Common myeloid progenitor, CD34-positive (primary cell): ENCODE results near the gene LRRC42.

Experiments used
- CTCF ChIA-PET: fragments of 350-600 bp; sonication (Branson Sonifier 250); formaldehyde crosslinking; loops from one replicate; lab custom pipeline; 2021; ENCODE audit warnings: antibody characterized with exemption; lab: Charles Lee
- POLR2A ChIA-PET: fragments of 350-600 bp; sonication (Branson Sonifier 250); formaldehyde crosslinking; loops from one replicate; lab custom pipeline; 2021; ENCODE audit warnings: antibody characterized with exemption; lab: Charles Lee
- DNase-seq, 3 donors: peaks; one replicate each; pipeline versions ENCODE4 v3.0.0 to v3.0.0-alpha.2; 2013
- H3K27ac ChIP-seq, 2 experiments: 1 replicate in 1 of 2; 2 replicates in 1 of 2; pipeline ENCODE4 v1.7.0; 2013; ENCODE audit warnings: inconsistent platforms in 2 of 2, low read length in 2 of 2, mild to moderate bottlenecking in 2 of 2, low read depth in 1 of 2, moderate library complexity in 1 of 2; ENCODE audit not compliant: severe bottlenecking in 2 of 2, insufficient read depth in 1 of 2, poor library complexity in 1 of 2
- H3K27me3 ChIP-seq, 5 experiments: replicated peaks in 2 of 5; 1 replicate in 3 of 5; 2 replicates in 2 of 5; pipeline versions ENCODE4 v1.6.1 to v1.7.0; 2013; ENCODE audit warnings: low read length in 4 of 5, mild to moderate bottlenecking in 2 of 5, moderate library complexity in 2 of 5, inconsistent platforms in 1 of 5; ENCODE audit not compliant: insufficient read depth in 5 of 5, control insufficient read depth in 4 of 5
- H3K36me3 ChIP-seq, 4 experiments: 1 replicate in 2 of 4; 2 replicates in 2 of 4; pipeline versions ENCODE4 v1.6.1 to v1.7.0; 2013; ENCODE audit warnings: low read length in 3 of 4, control low read depth in 1 of 4, mild to moderate bottlenecking in 1 of 4; ENCODE audit not compliant: control insufficient read depth in 4 of 4, insufficient read depth in 4 of 4
- H3K4me1 ChIP-seq, 4 experiments: 1 replicate in 3 of 4; 2 replicates in 1 of 4; pipeline versions ENCODE4 v1.6.1 to v1.7.1; 2013; ENCODE audit warnings: low read length in 3 of 4, mild to moderate bottlenecking in 3 of 4, control low read depth in 1 of 4, inconsistent platforms in 1 of 4, moderate library complexity in 1 of 4; ENCODE audit not compliant: control insufficient read depth in 4 of 4, insufficient read depth in 4 of 4; ENCODE audit errors: control extremely low read depth in 1 of 4
- H3K4me3 ChIP-seq, 7 experiments: 1 replicate in 4 of 7; 2 replicates in 3 of 7; pipeline versions ENCODE4 v1.5.1 to v1.7.0; 2013; ENCODE audit warnings: mild to moderate bottlenecking in 7 of 7, low read length in 6 of 7, moderate library complexity in 6 of 7, inconsistent platforms in 2 of 7, low read depth in 2 of 7, control low read depth in 1 of 7; ENCODE audit not compliant: insufficient read depth in 4 of 7, control insufficient read depth in 1 of 7; ENCODE audit errors: extremely low read depth in 1 of 7
- H3K9me3 ChIP-seq, 5 experiments: 1 replicate in 4 of 5; 2 replicates in 1 of 5; pipeline versions ENCODE4 v1.6.1 to v1.7.1; 2013; ENCODE audit warnings: low read length in 4 of 5, mild to moderate bottlenecking in 2 of 5, inconsistent platforms in 1 of 5, low read depth in 1 of 5, moderate library complexity in 1 of 5; ENCODE audit not compliant: control insufficient read depth in 4 of 5, insufficient read depth in 2 of 5; ENCODE audit errors: control extremely low read depth in 1 of 5
- WGBS: methylation state at CpG from one replicate; pipeline ENCODE4 v1.1.5; 2013; ENCODE audit not compliant: insufficient coverage; 5-methylcytosine and 5-hydroxymethylcytosine counted together

LRRC42 gene

DNA sequence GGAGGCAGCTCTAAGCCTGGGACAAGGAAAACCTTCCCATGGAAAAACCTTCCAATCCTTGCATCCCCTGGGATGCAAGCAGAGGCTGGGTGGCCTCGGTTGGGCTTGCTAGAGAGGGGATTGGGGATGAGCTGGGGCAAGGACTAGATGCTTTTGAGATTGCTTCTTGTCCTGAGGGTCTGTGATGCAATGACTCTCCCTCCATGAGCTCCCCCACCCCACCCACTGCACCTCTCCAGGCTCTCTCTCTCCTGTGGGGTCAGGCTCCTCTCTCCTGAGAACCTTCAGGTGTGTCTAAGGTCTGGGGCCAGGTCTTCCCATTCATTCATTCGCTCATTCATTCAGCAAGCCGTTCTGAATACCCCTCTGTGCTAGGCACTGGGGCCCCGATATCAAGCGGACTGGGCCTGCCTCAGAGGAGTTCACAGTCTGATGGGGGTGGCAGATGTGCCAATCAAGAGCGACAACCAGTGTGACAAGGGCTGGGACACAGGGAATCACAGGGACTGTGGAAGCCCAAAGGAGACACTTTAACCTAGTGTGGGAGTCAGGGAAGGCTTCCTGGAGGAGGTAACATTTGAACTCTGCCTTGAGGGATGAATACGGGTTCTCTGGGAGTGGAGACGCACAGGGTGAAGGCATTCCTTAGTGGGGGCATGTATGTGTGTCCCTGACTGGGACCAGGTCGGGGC, 65.3 kb downstream of the LRRC42 start:
- DNase-seq: no peak
- H3K4me1 ChIP-seq: no peaks in the 10 kb centered on the region
- H3K27me3 ChIP-seq: no peaks in the 10 kb centered on the region
- H3K36me3 ChIP-seq: no peaks in the 10 kb centered on the region
- no peak overlapping the region for H3K4me3 ChIP-seq
- H3K27ac ChIP-seq: no peak overlapping the region
- 97% methylated on average over 8 of the region's 9 CpGs for WGBS
- CTCF ChIA-PET: no interaction called here
- POLR2A ChIA-PET: no interaction called here
- H3K9me3 ChIP-seq: no peaks in the 10 kb centered on the region

GRCh38 chr1:54012008-54012325, 65.8 kb downstream of the LRRC42 start:
- WGBS: 95% methylated on average over 9 of the region's 9 CpGs
- H3K27ac ChIP-seq: no peak overlapping the region
- no peaks in the 10 kb centered on the region for H3K36me3 ChIP-seq
- H3K4me3 ChIP-seq: no peak overlapping the region
- DNase-seq: no peak
- CTCF ChIA-PET: no interaction called here
- no peaks in the 10 kb centered on the region for H3K9me3 ChIP-seq
- POLR2A ChIA-PET: no interaction called here
- H3K4me1 ChIP-seq: no peaks in the 10 kb centered on the region
- no peaks in the 10 kb centered on the region for H3K27me3 ChIP-seq

GRCh38 chr1:54012863-54013262, 66.7 kb downstream of the LRRC42 start:
- CTCF ChIA-PET: no interaction called here
- Histone ChIP-seq H3K4me1 (no peaks in the 10 kb centered on the region), H3K36me3 (no peaks in the 10 kb centered on the region), H3K27ac (no peak overlapping the region), H3K4me3 (no peak overlapping the region), H3K9me3 (no peaks in the 10 kb centered on the region), H3K27me3 (no peaks in the 10 kb centered on the region)
- no peak for DNase-seq
- WGBS: 97% methylated on average over 5 of the region's 8 CpGs
- POLR2A ChIA-PET: no interaction called here

- no peaks in the 10 kb centered on the region for H3K36me3 ChIP-seq
- no peak overlapping the region for H3K4me3 ChIP-seq
- no peak for DNase-seq
- no peaks in the 10 kb centered on the region for H3K4me1 ChIP-seq
- no peaks in the 10 kb centered on the region for H3K9me3 ChIP-seq
- ChIA-PET CTCF (no interaction called here), POLR2A (no interaction called here)
- no peak overlapping the region for H3K27ac ChIP-seq
- WGBS: 85% methylated on average over 4 of the region's 8 CpGs
- H3K27me3 ChIP-seq: no peaks in the 10 kb centered on the region
Measured at GRCh38 chr1:54013393-54014008, 67.4 kb downstream of the LRRC42 start.

GRCh38 chr1:54014009-54014629, 68.0 kb downstream of the LRRC42 start:
- no peak overlapping the region for H3K27ac ChIP-seq
- WGBS: 82% methylated on average over 15 of the region's 17 CpGs
- no peak overlapping the region for H3K4me3 ChIP-seq
- H3K4me1 ChIP-seq: no peaks in the 10 kb centered on the region
- no peaks in the 10 kb centered on the region for H3K27me3 ChIP-seq
- no peaks in the 10 kb centered on the region for H3K36me3 ChIP-seq
- ChIA-PET CTCF (no interaction called here), POLR2A (no interaction called here)
- no peaks in the 10 kb centered on the region for H3K9me3 ChIP-seq
- no peak for DNase-seq

DNA sequence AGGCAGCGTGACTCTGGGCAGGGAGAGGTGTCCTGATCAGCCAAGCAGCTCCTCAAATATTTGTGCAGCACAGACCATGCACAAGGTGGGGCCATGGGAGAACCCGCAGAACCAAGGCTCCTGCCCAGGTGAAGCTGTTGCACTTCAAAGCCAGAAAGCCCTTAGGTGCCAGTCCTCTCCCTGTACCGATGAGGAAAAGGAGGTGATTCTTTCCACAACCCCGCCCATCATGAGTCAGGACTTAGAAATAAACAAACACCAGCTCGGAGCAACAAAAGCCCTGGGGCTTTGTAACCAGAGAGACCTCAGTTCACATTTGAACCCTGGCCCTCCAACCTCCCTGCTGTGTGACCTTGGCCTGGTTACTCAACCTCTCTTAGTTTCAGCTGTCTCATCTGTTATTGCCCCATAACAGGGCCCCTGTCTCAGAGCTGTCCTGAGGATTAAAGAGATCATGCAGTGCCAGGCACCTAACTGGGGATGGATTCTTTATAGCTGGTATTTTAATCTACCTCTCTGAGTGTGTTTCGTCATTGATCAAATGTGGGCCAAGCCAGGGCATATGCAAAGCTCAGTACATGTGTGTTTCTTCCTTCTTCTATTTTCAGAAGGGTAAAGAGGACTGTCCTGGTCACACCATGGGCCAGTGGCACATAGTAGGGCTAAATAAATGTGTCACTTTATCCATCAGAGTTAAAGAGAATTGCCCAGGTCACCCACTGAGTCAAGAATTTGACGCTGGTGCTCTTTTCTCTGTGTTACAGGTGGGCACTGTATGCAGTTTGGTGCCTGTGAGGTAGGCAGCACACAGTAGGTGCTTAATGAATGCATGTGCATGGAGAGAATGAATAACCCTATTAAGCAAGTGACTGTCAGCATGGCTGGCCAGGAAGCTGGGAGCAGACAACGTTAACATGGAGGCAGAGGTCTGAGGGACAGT, 70.5 kb downstream of the LRRC42 start:
- 92% methylated on average over 6 of the region's 8 CpGs for whole genome bisulfite sequencing
- Histone ChIP-seq H3K9me3 (no peaks in the 10 kb centered on the region), H3K4me1 (no peaks in the 10 kb centered on the region), H3K27ac (no peak overlapping the region), H3K36me3 (no peaks in the 10 kb centered on the region), H3K27me3 (no peaks in the 10 kb centered on the region), H3K4me3 (no peak overlapping the region)
- DNase-seq: no peak
- CTCF ChIA-PET: no interaction called here
- POLR2A ChIA-PET: no interaction called here
